ENCODE results near the gene FN3KRP. TPM values are rescaled to one million over a fixed set of nuclear protein-coding genes. Genes with fewer than 3 reads are reported as not detected.

Gene FN3KRP
- polyA plus RNA-seq, 1 of the 3 experiments (the other 2 are of a cell fraction): 68.2 TPM

DNA sequence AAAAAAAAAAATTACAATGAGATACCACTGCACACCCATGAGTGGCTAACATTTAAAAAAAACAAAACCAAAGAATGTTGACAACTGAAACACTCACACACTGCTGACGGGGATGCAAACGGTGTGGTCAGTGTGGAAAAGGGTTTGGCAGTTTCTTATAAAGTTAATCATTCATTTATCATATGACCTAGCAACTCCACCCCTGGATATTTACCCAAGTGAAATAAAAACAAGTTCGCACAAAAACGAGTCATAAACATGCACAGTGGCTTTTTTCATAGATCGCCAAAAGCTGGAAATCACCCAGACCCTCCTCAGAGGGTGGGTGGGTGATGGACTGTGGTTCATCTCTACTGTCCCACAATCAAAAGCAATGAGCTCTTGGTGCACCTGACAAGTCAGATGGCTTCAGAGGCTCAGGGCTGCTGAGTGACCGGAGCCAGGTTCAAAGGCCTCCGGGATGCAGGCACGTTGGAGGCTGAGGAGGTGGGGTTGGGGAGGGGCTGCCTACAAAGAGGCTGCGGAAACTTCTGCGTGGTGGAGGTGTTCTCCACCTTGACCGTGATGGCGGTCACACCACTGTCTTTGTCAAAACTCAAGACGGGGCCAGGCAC, 32.2 kb upstream of the FN3KRP start:
- Histone ChIP-seq H3K4me2 (no peak overlapping the region), H3K79me2 (ENCODE audit: insufficient read depth) (no peaks in the 10 kb centered on the region), H3F3A (replicated peaks; ENCODE audit: insufficient read depth) (no peaks in the 10 kb centered on the region), H3K4me3 (ENCODE audit: low read depth in 2 of 2, low read length in 1 of 2) (no peak overlapping the region), H3K4me1 (ENCODE audit: control insufficient read depth in 1 of 2, insufficient read depth in 2 of 2, low read depth in 1 of 2, low read length in 1 of 2) (no peaks in the 10 kb centered on the region), H3K9me2 (no peaks in the 10 kb centered on the region), H3K9ac (no peak overlapping the region), H3K9me3 (peaks cover 6% of the 10 kb centered on the region), H4K20me1 (ENCODE audit: insufficient read depth) (no peaks in the 10 kb centered on the region), H2AFZ (ENCODE audit: low read depth) (no peak overlapping the region), H3K36me3 (replicated peaks in 1 of 2; ENCODE audit: control insufficient read depth in 1 of 2, insufficient read depth in 2 of 2, low read length in 1 of 2) (no peaks in the 10 kb centered on the region), H3K27me3 (ENCODE audit: insufficient read depth) (no peaks in the 10 kb centered on the region), H3K27ac (ENCODE audit: low read depth in 2 of 2, low read length in 1 of 2) (no peak overlapping the region)
- CTCF ChIA-PET: interaction anchor here (1.4 kb wide), 1 partner anchor 16 kb away, joined by 3 read pairs; no protein-coding TSS in a partner anchor
- no peak for DNase-seq
- 87% methylated on average over 13 of the region's 13 CpGs for WGBS (ENCODE audit: low lambda C conversion rate)
- no peak for TF ChIP-seq RFX5 (IDR thresholded peaks at IDR 0.05; ENCODE audit: low read length)
- TF ChIP-seq SIN3A (IDR thresholded peaks at IDR 0.05; ENCODE audit: borderline replicate concordance, low read depth, low read length): no peak
- no peak for TF ChIP-seq MXI1 (IDR thresholded peaks at IDR 0.05; ENCODE audit: low read depth, low read length)
- TF ChIP-seq, protein P1, sequence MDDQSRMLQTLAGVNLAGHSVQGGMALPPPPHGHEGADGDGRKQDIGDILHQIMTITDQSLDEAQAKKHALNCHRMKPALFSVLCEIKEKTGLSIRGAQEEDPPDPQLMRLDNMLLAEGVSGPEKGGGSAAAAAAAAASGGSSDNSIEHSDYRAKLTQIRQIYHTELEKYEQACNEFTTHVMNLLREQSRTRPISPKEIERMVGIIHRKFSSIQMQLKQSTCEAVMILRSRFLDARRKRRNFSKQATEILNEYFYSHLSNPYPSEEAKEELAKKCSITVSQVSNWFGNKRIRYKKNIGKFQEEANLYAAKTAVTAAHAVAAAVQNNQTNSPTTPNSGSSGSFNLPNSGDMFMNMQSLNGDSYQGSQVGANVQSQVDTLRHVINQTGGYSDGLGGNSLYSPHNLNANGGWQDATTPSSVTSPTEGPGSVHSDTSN (IDR thresholded peaks at IDR 0.05): no peak
- no peak for TF ChIP-seq FOSL2 (IDR thresholded peaks at IDR 0.05; ENCODE audit: borderline replicate concordance, low read depth)
- TF ChIP-seq NFIC (IDR thresholded peaks at IDR 0.05; ENCODE audit: borderline replicate concordance): no peak
- TF ChIP-seq MEF2A (IDR thresholded peaks at IDR 0.05; ENCODE audit: borderline replicate concordance, low read depth): no peak
- TF ChIP-seq CTCF (IDR thresholded peaks at IDR 0.05): no peak
- TF ChIP-seq CHD2 (IDR thresholded peaks at IDR 0.05; ENCODE audit: low read length, partially characterized antibody): no peak
- TF ChIP-seq, protein P2, sequence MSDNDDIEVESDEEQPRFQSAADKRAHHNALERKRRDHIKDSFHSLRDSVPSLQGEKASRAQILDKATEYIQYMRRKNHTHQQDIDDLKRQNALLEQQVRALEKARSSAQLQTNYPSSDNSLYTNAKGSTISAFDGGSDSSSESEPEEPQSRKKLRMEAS (IDR thresholded peaks at IDR 0.05; ENCODE audit: low read depth): no peak
- TF ChIP-seq USF1 (IDR thresholded peaks at IDR 0.05; ENCODE audit: borderline replicate concordance, low read depth): no peak
- no peak for TF ChIP-seq POLR2AphosphoS5 (IDR thresholded peaks at IDR 0.05; ENCODE audit: low read depth, low read length)
- TF ChIP-seq RCOR1 (IDR thresholded peaks at IDR 0.05; ENCODE audit: low read length): no peak
- no peak for TF ChIP-seq RAD21 (IDR thresholded peaks at IDR 0.05; ENCODE audit: low read length)
- no peak for TF ChIP-seq TCF12 (IDR thresholded peaks at IDR 0.05)
- TF ChIP-seq TAF1 (IDR thresholded peaks at IDR 0.05; ENCODE audit: borderline replicate concordance, low read depth, low read length): no peak
- POLR2A ChIA-PET: no interaction called here

Measured in SK-N-SH (cell line).